Liver (tissue), 9 donors: ENCODE results near the gene RAG1. TPM values are rescaled to one million over a fixed set of nuclear protein-coding genes. Genes with fewer than 3 reads are reported as not detected.

Experiments used
- DNase-seq: peaks from one replicate; pipeline ENCODE4 v3.0.0-alpha.2; 2017; ENCODE audit warnings: low spot score
- H3K27ac ChIP-seq, 2 donors: one replicate each; pipeline ENCODE4 v1.7.0; 2013; ENCODE audit warnings: inconsistent platforms in 2 of 2, low read length in 2 of 2, control low read depth in 1 of 2, low read depth in 1 of 2, mild to moderate bottlenecking in 1 of 2
- H3K27me3 ChIP-seq, 4 donors: one replicate each; pipeline versions ENCODE4 v1.6.1 to v1.7.0; 2013; ENCODE audit warnings: low read length in 3 of 4, inconsistent platforms in 1 of 4, mild to moderate bottlenecking in 1 of 4, moderate library complexity in 1 of 4; ENCODE audit not compliant: control insufficient read depth in 4 of 4, insufficient read depth in 4 of 4
- H3K36me3 ChIP-seq, 4 donors: one replicate each; pipeline versions ENCODE4 v1.6.1 to v1.7.0; 2013; ENCODE audit warnings: low read length in 3 of 4, mild to moderate bottlenecking in 3 of 4, low read depth in 1 of 4, moderate library complexity in 1 of 4; ENCODE audit not compliant: control insufficient read depth in 4 of 4, insufficient read depth in 3 of 4
- H3K4me1 ChIP-seq, 4 donors: one replicate each; pipeline versions ENCODE4 v1.6.1 to v1.7.0; 2013; ENCODE audit warnings: low read length in 3 of 4, mild to moderate bottlenecking in 3 of 4, moderate library complexity in 1 of 4; ENCODE audit not compliant: control insufficient read depth in 4 of 4, insufficient read depth in 4 of 4
- H3K4me3 ChIP-seq, 3 donors: one replicate each; pipeline versions ENCODE4 v1.6.1 to v1.7.0; 2013; ENCODE audit warnings: low read length in 3 of 3, control low read depth in 1 of 3, low read depth in 1 of 3, mild to moderate bottlenecking in 1 of 3
- H3K9ac ChIP-seq, 2 donors: one replicate each; pipeline ENCODE4 v1.7.0; 2013; ENCODE audit warnings: low read length in 2 of 2, mild to moderate bottlenecking in 2 of 2, moderate library complexity in 2 of 2, control low read depth in 1 of 2, low read depth in 1 of 2
- H3K9me3 ChIP-seq, 4 donors: one replicate each; pipeline versions ENCODE4 v1.6.1 to v1.7.0; 2013; ENCODE audit warnings: low read length in 3 of 4; ENCODE audit not compliant: control insufficient read depth in 4 of 4
- ATF3 ChIP-seq: IDR thresholded peaks from 2 replicates; pipeline ENCODE4 v1.6.1; 2016; ENCODE audit warnings: antibody characterized with exemption
- CTCF ChIP-seq: fragments of 150-350 bp; IDR thresholded peaks from 2 replicates; pipeline ENCODE4 v1.5.1; 2017; ENCODE audit warnings: improper control_type of control experiment, low read depth, low read length; ENCODE audit not compliant: missing input control
- FOXA1 ChIP-seq: IDR thresholded peaks from 2 replicates; pipeline ENCODE4 v1.6.1; 2016; ENCODE audit warnings: antibody characterized with exemption
- MAX ChIP-seq: IDR thresholded peaks from 2 replicates; pipeline ENCODE4 v1.6.1; 2016; ENCODE audit warnings: antibody characterized with exemption
- NR2F2 ChIP-seq: IDR thresholded peaks from 2 replicates; pipeline ENCODE4 v1.6.1; 2016; ENCODE audit warnings: antibody characterized with exemption
- RAD21 ChIP-seq, 2 donors: IDR thresholded peaks; 2 replicates each; pipeline ENCODE4 v1.6.1; 2016; ENCODE audit warnings: antibody characterized with exemption in 2 of 2, mild to moderate bottlenecking in 2 of 2
- REST ChIP-seq: IDR thresholded peaks from 2 replicates; pipeline ENCODE4 v1.6.1; 2016; ENCODE audit warnings: antibody characterized with exemption, mild to moderate bottlenecking
- SP1 ChIP-seq: IDR thresholded peaks from 2 replicates; pipeline ENCODE4 v1.6.1; 2018; ENCODE audit warnings: antibody characterized with exemption, mild to moderate bottlenecking
- TAF1 ChIP-seq: conservative IDR thresholded peaks from 2 replicates; pipeline ENCODE4 v1.6.1; 2016; ENCODE audit warnings: antibody characterized with exemption, mild to moderate bottlenecking
- YY1 ChIP-seq: IDR thresholded peaks from 2 replicates; pipeline ENCODE4 v1.6.1; 2016; ENCODE audit warnings: antibody characterized with exemption, mild to moderate bottlenecking
- WGBS: extraction: QIAGEN DNeasy Blood & Tissue Kit; methylation state at CpG from one replicate; pipeline ENCODE4 v1.1.7; 2013; 5-methylcytosine and 5-hydroxymethylcytosine counted together
- polyA plus RNA-seq, 2 donors: library from polyadenylated mRNA; stranded (reverse) in 1 of 2; unstranded in 1 of 2; fragments of 200-250 nt in 1 of 2; fragments of >200 nt in 1 of 2; fragmentation: Nextera tagmentation in 1 of 2; extraction: Ambion mirVana in 1 of 2; gene quantifications; one replicate each; pipeline versions ENCODE4 v1.2.1 to v1.2.3, GENCODE V29; 2013 to 2015
- total RNA-seq, 2 donors: library from RNA; depleted of rRNA; stranded (reverse); fragments of >200 nt; gene quantifications; one replicate each; pipeline ENCODE4 v1.2.3, GENCODE V29; 2014
- donor health status: healthy.
- donor health status: healthy.
- donor health status: healthy.
- donor health status: healthy.
- donor health status: healthy.

RAG1 gene
- total and polyA plus RNA-seq, 4 donors: 0.43 to 4.3 (median 0.93) TPM

- no peaks in the 10 kb centered on the region for H3K36me3 ChIP-seq
- no peaks in the 10 kb centered on the region for H3K27me3 ChIP-seq
- H3K4me1 ChIP-seq: no peaks in the 10 kb centered on the region
- no peaks in the 10 kb centered on the region for H3K9me3 ChIP-seq
- TF ChIP-seq MAX (no peak), NR2F2 (no peak), CTCF (no peak), ATF3 (no peak), TAF1 (no peak), REST (no peak), YY1 (no peak), SP1 (no peak), FOXA1 (no peak)
- peak overlapping the region in 1 of 2 donors; percentile 20 for H3K27ac ChIP-seq
- WGBS: 51% methylated on average over 4 of the region's 4 CpGs
- no peak overlapping the region for H3K9ac ChIP-seq
- DNase-seq: no peak
- H3K4me3 ChIP-seq: no peak overlapping the region
Measured at GRCh38 chr11:36558571-36559413, 9.0 kb upstream of the RAG1 start.

- H3K27ac ChIP-seq: no peak overlapping the region
- H3K9me3 ChIP-seq: no peaks in the 10 kb centered on the region
- 4% methylated on average over 15 of the region's 15 CpGs for WGBS
- peak; percentile 70 for TF ChIP-seq CTCF
- TF ChIP-seq RAD21 (IDR thresholded peaks at IDR 0.05): peak; percentile 87 to 89
- TF ChIP-seq SP1: no peak
- TF ChIP-seq YY1: no peak
- H3K4me3 ChIP-seq: peak overlapping the region in 2 of 3 donors; percentile 25 to 49
- H3K4me1 ChIP-seq: no peaks in the 10 kb centered on the region
- DNase-seq: peak; percentile 49
- H3K9ac ChIP-seq: peak overlapping the region in 1 of 2 donors; percentile 13
- H3K27me3 ChIP-seq: no peaks in the 10 kb centered on the region
- H3K36me3 ChIP-seq: no peaks in the 10 kb centered on the region
Measured at GRCh38 chr11:36564376-36565030, 3.3 kb upstream of the RAG1 start.
